HepG2 (cell line): Measurements from ENCODE around the gene SPRR3.

Experiments used
- ETV5 ChIP-seq: IDR thresholded peaks from 2 replicates; pipeline ENCODE4 v1.6.1; 2018; ENCODE audit warnings: missing biosample characterization, missing genetic modification reagents, inconsistent platforms, borderline replicate concordance
- FOXC1 ChIP-seq: sonication (generic); formaldehyde crosslinking; IDR thresholded peaks from 2 replicates; pipeline ENCODE4 v1.8.0; 2022; ENCODE audit warnings: mild to moderate bottlenecking, missing genetic modification reagents, borderline replicate concordance

- TF ChIP-seq FOXC1, result no peak
- no peak for TF ChIP-seq ETV5 (CRISPR knock-in tag)
Measured at GRCh38 chr1:153028766-153029165, 27.2 kb downstream of the SPRR3 start.
